Measurements from ENCODE around the gene KRTAP9-7.

GRCh38 chr17:41226051-41226450, 49.4 kb upstream of the KRTAP9-7 start:
- TF ChIP-seq NFRKB (IDR thresholded peaks at IDR 0.05) (no peak), LEF1 (IDR thresholded peaks at IDR 0.05; ENCODE audit: borderline replicate concordance) (no peak), TARDBP (IDR thresholded peaks at IDR 0.05) (no peak), SP1 (IDR thresholded peaks at IDR 0.05) (no peak), FOXK2 (IDR thresholded peaks at IDR 0.05) (no peak), BHLHE40 (IDR thresholded peaks at IDR 0.05; ENCODE audit: borderline replicate concordance) (no peak), FOXM1 (IDR thresholded peaks at IDR 0.05; ENCODE audit: borderline replicate concordance) (no peak), HDGF (IDR thresholded peaks at IDR 0.05; ENCODE audit: borderline replicate concordance) (no peak), ARNT (IDR thresholded peaks at IDR 0.05) (no peak)
